GM19193 (cell line): ENCODE results near the gene RABGAP1L.

ENCODE experiments used
- POLR2A ChIP-seq: IDR thresholded peaks from 4 replicates; pipeline ENCODE4 v1.6.1; 2011; ENCODE audit not compliant: insufficient read depth, insufficient read length; ENCODE audit errors: extremely low read depth

RABGAP1L gene

GRCh38 chr1:174764191-174764590 is 604.9 kb downstream of the RABGAP1L start:
- TF ChIP-seq POLR2A, result no peak

- no peak for TF ChIP-seq POLR2A
Measured at GRCh38 chr1:174766727-174767126, 607.4 kb downstream of the RABGAP1L start.

GRCh38 chr1:174768516-174768915 is 609.2 kb downstream of the RABGAP1L start:
- no peak for TF ChIP-seq POLR2A

GRCh38 chr1:174768949-174769348 is 609.6 kb downstream of the RABGAP1L start:
- no peak for TF ChIP-seq POLR2A

- TF ChIP-seq POLR2A, result no peak
Measured at GRCh38 chr1:174769961-174770549, 610.7 kb downstream of the RABGAP1L start.

- TF ChIP-seq POLR2A, result no peak
Measured at GRCh38 chr1:174775621-174776020, 616.3 kb downstream of the RABGAP1L start.

- no peak for TF ChIP-seq POLR2A
Measured at GRCh38 chr1:174777262-174777661, 617.9 kb downstream of the RABGAP1L start.

- TF ChIP-seq POLR2A, result no peak
Measured at GRCh38 chr1:174785510-174785909, 626.2 kb downstream of the RABGAP1L start.

- no peak for TF ChIP-seq POLR2A
Measured at GRCh38 chr1:174786358-174786757, 627.0 kb downstream of the RABGAP1L start.

- no peak for TF ChIP-seq POLR2A
Measured at GRCh38 chr1:174786760-174787159, 627.4 kb downstream of the RABGAP1L start.

GRCh38 chr1:174788981-174789380 is 629.7 kb downstream of the RABGAP1L start:
- no peak for TF ChIP-seq POLR2A

GRCh38 chr1:174789399-174789798 is 630.1 kb downstream of the RABGAP1L start:
- no peak for TF ChIP-seq POLR2A

- TF ChIP-seq POLR2A, result no peak
Measured at GRCh38 chr1:174791863-174792262, 632.5 kb downstream of the RABGAP1L start.

- TF ChIP-seq POLR2A, result no peak
Measured at GRCh38 chr1:174794861-174795260, 635.5 kb downstream of the RABGAP1L start.

- TF ChIP-seq POLR2A, result no peak
Measured at GRCh38 chr1:174795806-174796205, 636.5 kb downstream of the RABGAP1L start.

GRCh38 chr1:174797398-174797797 is 638.1 kb downstream of the RABGAP1L start:
- no peak for TF ChIP-seq POLR2A

- TF ChIP-seq POLR2A, result no peak
Measured at GRCh38 chr1:174799136-174799479, 639.8 kb downstream of the RABGAP1L start.

GRCh38 chr1:174800216-174800851 is 641.0 kb downstream of the RABGAP1L start:
- no peak for TF ChIP-seq POLR2A

- no peak for TF ChIP-seq POLR2A
Measured at GRCh38 chr1:174800876-174801275, 641.6 kb downstream of the RABGAP1L start.
